T-helper 2 cell (primary cell): ENCODE results near the gene ADNP.
"Not testable (repeated sequence)": the region's sequence is repeated elsewhere in the genome, so short reads cannot be mapped to it uniquely, and the experiment has no call there.

ENCODE experiments used
- DNase-seq, 5 experiments: peaks; one replicate each; pipeline versions ENCODE4 v3.0.0 to v3.0.0-alpha.2; 2012 to 2022

ADNP gene

DNA sequence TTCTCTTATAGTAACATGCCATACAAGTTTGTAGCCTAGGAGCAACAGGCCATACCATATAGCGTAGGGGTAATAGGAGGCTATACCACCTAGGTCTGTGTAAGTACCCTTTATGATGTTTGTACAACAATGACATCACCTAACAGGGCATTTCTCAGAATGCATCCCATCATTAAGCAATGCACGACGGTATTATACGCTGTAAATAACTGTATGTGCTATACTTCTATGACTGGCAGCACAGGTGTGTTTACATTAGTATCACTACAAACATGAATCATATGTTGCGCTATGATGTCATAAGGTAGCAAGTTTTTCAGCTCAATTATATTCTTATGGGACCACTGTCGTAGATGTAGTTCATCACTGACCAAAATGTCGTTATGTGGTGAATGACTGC, 31.0 kb downstream of the ADNP start:
- no peak for DNase-seq

DNA sequence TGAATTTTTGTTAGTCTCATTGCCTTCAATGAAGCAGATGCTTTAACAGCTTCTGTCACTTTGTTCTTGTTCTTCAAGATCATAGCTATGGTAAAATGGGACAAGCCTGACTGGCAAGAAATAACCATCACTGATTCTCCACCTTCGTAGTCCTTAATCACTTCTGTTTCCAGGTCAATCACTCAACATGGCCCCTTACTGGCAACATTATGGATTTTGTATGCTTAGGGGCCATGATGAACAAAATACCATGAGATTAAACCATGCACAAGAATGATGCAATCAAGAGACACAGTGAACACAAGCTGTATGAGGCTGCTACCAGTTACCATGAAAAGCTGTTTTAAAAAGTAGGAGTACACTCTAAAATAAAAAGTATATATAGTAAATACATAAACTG, 32.8 kb downstream of the ADNP start:
- no peak for DNase-seq

DNA sequence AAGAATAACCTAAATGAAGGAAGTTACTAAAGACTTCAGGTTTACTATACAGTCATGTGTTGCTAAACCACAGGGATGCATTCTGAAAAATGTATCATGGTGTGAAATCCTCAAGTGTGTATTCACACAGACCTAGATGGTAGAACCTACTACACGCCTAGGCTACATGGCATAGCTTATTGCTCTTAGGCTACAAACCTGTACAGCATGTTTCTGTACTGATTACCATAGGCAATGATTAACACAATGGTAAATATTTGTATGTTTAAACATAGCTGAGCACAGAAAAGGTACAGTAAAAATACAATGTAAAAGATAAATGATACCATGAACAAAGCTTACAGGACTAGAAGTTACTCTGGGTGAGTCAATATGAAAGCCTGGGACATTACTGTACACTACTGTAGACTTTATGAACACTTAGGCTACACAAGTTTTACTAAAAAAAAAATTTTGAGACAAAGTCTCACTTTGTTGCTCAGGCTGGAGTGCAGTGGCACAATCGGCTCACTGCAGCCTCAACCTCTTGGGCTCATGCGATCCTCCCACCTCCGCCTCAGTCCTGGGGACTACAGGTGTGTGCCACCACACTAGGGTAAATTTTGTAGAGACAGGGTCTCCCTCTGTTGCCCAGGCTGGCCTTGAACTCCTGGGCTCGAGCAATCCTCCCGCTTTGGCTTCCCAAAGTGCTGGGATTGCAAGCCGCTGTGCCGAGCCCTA, 36.0 kb downstream of the ADNP start:
- DNase-seq, result peak in 1 of 5 experiments; percentile 28

DNA sequence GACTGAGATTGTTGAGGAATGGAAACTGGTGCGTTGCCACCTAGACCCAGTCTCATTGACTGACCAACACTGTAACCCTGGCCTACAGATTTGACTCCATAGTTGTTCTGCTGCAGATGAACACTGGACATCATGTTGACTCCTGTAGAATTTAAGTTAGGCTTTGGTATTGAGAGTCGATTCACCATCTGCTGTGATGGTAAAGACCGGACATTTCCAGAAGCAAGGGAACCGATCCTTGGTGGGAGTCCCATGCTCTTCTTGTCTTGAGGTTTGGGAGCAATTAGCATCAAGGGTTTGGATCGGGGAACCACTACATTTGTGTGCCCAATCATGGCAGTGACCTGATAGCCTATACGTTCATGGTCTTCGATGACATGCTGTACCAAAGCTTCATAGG, 37.6 kb downstream of the ADNP start:
- no peak for DNase-seq

DNA sequence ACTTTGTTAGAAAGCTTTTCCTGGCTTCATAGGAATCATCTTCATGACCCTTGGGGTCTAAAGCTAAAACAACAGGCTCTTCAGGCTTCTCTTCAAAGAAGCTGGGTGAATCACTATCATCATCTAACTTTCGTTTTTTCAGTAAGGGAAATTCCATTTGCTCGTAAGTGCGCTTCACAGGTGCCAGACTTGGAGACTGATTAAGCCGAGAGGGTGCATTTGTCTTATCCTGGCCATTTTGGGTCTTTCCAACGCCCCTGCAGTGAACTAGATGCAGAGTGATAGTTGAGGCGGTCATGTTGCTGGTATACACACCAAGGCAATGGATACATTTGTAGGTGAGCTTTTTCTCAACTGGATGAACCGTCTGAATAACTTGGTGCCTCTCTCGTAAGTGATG, 38.8 kb downstream of the ADNP start:
- no peak for DNase-seq

DNA sequence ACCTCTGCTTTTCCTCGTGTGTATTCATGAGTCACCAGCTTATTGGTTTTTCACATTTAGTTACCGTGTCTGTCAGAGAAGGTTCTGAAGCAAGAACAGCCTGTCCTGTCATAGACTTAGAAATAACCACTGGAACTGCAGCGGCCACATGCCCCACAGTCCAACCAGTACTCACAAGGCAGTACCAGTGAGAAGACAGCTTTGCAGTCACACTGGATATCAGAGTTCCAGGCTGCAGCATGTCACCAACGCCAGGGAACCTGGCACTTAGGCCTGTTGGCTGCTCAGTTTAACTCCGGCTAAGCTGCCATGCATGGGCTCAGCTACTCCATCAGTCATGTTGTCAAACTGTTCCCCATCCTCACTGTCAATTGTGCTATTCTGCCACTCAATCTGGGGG, 40.1 kb downstream of the ADNP start:
- no peak for DNase-seq

DNA sequence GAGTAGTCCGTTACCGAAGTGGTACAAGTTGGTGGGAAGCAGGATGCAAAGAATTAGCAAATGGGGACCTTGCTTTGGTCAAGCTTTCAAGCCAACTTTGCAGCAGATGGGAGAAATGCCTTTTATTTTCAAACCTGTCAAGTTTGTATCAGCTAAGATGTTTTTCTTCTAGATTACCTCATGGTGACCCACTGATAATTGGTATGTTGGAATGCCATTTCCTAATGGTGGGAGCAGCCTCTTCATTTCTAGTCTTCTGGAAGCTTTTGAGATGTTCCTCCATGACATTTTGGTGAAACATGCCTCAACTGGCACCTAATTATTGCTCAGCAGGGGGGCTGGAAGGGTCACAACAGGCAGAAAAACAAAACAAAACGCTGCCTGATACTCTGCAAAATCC, 43.7 kb downstream of the ADNP start:
- no peak for DNase-seq

DNA sequence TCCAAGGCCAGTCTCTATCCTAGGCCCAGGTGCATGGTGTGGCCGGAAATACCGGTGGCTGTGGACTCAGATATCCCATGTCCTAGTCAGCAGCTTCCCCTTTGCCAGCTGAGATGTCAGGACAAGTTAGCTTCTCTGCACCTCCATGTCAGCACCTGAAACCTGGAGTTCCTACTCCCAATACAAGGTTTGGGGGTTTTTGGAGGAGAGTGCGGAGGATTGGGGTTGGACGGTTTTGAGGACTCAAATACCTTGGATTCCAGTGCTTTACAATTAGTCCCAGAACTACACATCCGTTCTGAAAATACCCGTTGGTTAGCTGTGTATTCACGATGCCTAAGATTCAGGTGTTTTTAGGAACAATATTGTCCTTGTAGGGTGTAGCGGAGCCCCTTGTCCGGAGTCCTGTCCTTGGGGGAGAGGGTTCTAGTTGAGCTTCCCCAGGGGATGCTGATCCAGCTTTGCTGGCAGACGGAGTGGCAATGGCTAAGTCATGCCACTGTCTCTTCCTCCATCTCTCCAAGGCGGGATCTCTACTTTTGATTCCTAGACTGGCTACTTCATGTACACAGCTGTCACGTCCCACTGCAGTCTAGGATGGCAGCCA, 45.0 kb downstream of the ADNP start:
- DNase-seq, result no peak

DNA sequence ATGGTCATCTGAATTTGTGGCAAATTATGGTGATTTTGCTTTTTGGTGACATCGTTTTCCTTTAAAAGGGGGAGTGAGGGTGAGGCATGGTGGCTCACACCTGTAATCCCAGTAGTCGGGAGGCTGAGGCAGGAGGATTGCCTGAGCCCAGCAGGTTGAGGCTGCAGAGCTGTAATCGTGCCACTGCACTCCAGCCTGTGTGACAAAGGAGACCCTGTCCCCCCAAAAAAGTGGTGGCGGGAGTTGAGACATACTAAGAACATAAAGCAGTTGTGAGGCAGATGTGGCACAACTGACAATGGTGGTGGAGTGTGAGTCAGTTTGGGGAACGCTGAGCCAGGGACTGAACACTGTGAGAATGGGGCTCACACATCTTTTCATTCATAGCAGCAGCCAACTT, 45.5 kb downstream of the ADNP start:
- no peak for DNase-seq

DNA sequence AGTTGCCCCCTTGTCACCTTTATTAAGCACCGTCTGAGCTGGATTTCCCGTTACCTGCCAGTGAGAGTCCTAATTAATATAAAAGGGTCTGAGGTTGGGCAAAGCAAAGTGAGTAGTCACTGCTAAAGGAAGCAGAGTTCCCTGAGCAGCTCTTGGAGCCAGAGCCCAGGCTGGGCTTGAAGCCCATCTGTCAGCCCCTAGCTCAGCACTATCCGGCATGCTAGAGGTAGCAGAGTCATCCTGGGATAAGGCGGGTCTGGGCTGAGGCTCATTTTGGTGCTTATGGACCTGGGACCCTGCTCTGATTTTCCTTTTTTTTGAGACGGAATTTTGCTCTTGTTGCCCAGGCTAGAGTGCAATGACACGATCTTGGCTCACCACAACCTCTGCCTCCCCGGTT, 46.2 kb downstream of the ADNP start:
- no peak for DNase-seq

DNA sequence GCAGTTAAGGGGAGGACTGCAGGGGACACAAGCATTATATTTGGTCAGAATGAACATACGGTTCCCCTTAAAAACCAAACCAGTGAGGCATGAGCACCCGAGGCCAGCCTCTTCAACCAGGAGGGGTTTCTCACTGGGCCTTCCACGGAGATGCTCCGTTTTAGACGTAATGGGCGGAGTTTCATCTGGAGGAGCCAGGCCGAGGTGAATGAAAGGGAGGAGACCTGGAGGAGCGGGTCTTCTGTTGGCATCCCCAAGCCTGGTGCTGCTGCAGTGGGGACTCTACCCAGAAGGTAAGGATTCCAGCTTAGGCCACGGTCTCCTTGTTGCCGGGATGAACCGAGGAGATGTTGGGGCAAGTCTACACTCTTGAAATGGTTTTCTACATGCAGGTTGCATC, 47.4 kb downstream of the ADNP start:
- DNase-seq, result no peak

DNA sequence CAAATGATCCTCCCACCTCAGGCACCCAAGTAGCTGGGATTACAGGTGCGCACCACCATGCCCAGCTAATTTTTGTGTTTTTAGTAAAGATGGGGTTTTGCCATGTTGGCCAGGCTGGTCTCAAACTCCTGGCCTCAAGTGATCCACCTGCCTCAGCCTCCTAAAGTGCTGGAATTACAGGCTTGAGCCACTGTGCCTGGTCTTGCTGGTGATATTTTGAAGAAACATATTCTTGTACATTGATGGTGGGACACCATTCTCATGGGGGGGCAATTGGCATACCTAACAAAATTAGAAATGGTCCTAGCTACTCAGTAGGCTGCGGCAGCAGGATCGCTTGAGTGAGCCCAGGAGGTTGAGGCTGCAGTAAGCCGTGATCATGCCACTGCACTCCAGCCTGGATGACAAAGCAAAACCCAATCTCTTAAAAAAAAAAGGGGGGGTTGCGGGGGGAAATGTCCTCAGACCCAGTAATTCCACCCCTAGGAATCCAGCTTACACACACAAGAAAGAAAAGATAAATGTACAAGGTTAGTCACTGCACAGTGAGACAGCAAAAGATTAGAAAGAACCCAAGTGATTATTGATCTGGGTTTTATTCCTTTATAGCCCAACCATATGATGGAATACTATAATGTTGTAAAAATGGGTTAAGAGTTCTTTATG, 49.3 kb downstream of the ADNP start:
- DNase-seq, result not testable (repeated sequence)

DNA sequence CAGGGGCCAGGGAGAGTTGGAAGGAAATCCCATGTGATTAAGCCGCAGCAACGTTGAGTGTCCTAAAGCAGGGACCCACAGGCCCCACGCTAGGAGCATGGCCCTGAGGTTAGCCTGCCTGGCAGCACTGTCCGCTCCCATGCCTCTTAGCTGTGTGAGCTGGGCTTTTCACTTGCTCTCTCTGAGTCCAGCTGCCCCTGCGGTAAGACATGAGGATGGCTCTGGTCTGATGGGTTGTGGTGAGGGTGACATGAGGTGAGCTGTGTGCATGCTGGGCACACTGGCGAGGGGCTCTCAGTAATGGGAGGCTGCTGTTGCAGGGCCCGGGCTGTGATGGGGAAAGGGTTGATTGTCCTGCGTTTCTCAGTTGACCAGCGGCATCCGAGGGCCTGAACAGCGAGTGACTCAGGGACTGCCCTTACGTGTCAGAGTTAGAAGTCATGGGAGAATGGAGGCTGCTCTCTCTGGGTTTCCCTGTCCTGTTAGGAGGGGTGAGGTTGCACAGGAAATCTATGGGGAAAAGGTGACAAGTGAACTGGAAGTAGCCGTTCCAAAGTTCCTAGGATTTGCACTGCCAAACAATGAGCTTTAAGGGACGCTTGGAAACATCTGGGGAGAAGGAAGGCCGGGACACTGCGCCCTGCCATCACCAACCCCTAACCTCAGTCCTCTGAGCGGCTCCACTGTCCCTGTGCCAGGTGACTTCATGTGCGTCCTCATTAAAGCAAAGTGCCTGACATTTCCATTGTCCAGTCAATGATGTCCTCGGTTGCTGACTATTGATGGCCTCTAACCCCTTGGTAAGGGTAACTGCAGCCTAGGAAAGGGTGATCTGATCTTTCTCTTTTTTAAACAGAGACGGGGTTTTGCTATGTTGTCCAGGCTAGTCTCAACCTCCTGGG, 51.3 kb downstream of the ADNP start:
- DNase-seq, result no peak

DNA sequence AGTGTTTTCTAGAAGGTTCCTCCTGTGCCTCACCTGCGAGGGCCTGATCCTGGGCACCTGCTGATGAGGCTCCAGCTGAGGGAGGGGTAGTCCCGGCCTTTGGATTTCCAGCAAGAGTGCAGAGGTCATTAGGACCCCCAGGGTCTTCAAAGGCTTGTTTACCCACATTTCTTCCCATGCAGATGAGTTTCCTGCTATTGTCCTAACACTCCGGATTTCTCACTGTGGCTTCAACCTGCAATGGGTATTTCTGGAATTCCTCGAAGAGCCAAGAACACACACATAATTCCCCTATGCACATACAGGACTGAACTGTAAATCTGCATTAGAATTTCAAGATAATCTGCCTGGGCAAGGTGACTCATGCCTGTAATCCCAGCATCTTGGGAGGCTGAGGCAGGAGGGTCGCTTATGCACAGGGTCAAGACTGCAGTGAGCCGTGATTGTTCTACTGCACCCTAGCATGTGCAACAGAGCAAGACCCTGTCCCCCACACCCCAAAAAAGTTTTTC, 53.9 kb downstream of the ADNP start:
- DNase-seq, result no peak

DNA sequence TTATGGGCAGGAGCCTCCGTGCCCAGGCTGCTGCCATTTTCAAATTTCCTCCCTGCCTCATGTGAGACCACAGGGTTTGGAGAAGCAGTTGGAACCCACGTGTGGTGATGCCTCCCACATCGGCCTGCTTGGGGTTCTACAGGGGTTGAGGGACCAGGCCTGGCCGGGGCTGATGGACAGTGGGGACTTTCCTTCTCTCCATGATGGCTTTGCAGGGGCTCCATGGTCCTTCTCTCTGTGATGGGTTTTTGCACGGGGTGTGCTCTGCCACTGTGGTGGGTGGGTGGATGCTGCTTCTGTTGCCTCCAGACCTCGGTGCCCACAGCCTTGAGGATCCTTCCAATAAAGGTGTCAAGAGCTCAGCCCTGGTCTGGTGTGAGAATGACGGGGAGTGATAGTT, 54.4 kb downstream of the ADNP start:
- DNase-seq, result no peak

DNA sequence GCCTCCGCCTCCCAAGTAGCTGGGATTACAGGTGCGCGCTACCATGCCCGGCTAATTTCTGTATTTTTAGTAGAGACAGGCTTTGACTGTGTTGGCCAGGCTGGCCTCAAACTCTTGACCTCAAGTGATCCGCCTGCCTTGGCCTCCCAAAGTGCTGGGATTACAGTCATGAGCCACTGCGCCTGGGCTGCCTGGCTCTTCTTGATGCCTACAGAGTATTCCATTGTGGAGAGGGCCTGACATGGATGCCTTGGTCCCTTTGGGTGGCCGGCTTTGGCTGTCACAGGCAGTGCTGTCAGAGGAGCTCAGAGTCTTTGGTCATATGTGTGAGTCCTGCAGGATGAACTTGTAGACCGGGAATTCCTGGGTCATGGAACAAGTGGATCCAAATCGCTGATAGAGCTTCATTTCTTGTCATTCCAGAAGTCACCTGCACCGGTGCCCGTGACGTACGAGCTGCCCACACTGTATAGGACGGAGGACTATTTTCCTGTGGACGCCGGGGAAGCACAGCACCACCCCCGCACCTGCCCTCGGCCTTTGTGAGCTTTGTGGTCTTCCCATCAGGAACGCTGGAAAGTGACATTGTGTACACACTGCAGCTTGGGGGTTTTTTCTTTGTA, 55.1 kb downstream of the ADNP start:
- DNase-seq, result no peak

DNA sequence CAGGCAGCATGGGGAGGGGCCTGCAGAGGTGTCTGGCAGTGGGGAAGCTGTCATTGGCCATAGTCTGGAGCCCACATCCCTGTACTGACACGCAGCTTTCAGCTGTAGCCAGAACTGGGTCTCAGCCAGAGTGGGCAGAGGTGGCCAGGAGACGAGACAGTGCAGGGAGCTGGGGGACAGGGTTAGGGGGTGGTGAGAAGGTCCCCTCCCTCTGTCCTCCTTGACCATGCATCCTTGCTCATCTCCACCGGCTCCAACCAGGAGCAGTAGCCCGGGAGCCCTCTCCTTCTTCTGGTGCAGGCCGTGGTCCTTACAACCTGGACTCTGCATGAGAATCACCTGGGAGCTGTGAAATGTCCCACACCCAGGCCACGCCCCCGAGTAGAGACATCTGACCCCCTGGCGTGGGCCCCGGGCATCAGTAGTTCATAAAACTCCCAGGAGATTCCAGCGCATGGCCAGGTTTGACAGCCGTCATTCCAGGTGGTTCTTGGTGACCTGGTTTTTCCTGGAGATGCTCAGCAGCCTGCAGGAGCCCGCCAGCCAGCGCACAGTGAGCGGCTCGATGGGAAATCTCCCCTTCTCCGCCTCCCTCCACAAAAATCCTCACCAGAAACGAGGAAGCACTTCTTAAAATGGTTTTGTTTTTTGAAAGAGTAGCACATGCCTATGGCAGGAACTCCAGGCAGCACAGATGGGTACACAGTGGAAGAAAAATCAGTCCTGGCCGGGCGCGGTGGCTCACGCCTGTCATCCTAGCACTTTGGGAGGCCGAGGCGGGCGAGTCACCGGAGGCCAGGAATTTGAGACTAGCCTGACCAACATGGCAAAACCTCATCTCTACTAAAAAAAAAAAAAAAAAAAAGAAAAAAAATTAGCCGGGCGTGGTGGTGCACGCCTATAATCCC, 56.2 kb downstream of the ADNP start:
- DNase-seq, result no peak

DNA sequence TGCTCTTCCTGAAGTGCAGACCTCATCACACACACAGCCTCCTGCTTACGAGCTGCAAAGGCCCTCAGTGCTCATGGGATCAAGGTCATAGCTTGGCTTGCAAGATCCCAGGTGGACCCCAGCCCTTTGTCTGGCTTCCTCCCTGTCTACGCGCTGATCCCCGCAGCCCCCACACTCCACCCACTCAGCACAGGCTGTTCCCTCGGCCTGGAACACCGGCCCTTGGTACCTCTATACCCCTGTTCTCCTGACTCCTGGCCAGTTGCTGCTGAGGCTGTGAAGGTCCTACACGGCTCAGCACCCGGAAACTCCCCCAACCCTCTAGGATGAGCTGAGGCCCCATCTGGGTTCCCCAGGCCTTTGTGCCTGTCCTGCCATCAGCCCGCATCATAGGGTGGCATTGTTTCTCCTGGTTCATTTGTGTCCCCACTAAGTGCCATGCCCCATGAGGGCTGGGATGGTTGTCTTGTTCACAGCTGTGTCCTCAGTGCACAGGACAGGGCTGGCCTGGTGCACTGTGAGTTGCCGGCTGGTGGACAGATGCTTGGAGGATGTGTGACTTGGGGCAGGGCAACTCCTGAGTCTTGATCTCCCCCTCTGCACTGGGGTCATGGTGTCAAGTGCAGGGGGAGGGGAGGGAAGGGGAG, 57.0 kb downstream of the ADNP start:
- no peak for DNase-seq

DNA sequence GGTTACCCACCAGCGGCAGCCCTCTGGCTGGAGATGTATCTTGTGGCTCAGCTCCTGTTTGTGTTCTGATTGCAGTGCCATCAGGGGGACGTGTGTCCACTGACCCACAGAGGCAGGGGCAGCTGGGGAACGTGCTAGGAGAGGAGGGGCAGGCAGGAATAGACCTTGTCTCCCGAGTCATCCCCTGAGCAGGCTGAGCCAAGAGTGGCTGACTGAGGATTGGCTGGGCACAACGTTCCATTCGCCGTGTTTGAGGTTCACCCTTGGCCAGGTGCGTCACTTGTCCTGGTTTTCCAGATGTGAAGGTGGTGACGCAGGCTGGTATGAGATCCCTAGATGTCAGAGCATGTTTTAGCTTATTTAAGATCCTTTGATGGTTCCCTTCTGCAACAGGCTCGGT, 57.7 kb downstream of the ADNP start:
- DNase-seq, result no peak

DNA sequence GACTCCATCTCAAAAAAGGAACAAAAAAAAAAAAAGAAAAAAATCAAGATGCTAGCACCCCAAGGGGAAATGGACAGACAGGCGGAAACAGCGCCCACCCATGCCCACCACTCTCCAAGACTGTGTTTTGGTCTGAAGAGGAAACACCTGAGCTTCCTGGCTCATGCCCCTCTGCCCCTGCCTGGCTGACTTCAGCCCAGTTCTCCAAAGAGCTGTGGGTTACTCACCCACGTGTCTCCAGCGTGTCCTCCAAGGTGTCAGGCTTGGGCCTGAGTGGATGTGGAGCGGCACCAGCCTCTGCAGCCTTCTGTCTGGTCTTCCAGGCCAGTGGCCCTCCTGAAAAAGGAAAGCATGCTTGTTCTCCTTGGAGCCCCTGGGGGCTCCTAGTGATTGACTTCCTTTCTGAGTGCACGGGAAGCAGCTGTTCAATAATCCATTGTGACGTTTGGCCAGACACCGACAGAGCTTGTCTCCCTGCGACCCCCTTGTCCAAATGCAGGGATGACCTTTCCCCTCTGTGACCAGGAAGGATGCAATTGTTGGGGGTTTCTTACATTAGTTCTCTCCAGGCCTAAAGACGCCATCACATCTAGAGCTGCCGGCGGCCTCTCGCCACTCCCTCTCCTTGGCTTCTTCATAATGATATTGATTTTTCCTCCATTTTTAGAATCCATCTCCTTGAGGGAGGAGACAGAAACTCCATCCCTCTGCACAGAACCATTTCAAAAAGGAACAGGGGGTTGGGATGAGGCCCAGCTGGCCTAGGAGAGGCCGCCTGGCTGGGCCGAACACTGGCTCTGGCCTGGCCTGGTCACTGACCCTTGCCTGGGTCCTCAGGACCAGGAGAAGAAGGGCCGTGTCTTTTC, 58.4 kb downstream of the ADNP start:
- no peak for DNase-seq
